ENCODE results near the gene TBRG4.

Gene TBRG4

GRCh38 chr7:45140827-45141226 lies 29.3 kb upstream of the TBRG4 start:
- no peak for DNase-seq

GRCh38 chr7:45138433-45139267 lies 27.2 kb upstream of the TBRG4 start:
- DNase-seq = no peak

- DNase-seq = peak; percentile 52
Measured at GRCh38 chr7:45136106-45137060, 24.9 kb upstream of the TBRG4 start.

GRCh38 chr7:45133877-45134276 lies 22.4 kb upstream of the TBRG4 start:
- no peak for DNase-seq

- no peak for DNase-seq
Measured at GRCh38 chr7:45133352-45133751, 21.9 kb upstream of the TBRG4 start.

- no peak for DNase-seq
Measured at GRCh38 chr7:45132708-45133320, 21.3 kb upstream of the TBRG4 start.

- no peak for DNase-seq
Measured at GRCh38 chr7:45131891-45132290, 20.4 kb upstream of the TBRG4 start.

- DNase-seq = no peak
Measured at GRCh38 chr7:45130910-45131309, 19.4 kb upstream of the TBRG4 start.

- no peak for DNase-seq
Measured at GRCh38 chr7:45129906-45130305, 18.4 kb upstream of the TBRG4 start.

GRCh38 chr7:45129181-45129800 lies 17.8 kb upstream of the TBRG4 start:
- no peak for DNase-seq

GRCh38 chr7:45126920-45127319 lies 15.4 kb upstream of the TBRG4 start:
- no peak for DNase-seq

- no peak for DNase-seq
Measured at GRCh38 chr7:45126201-45126600, 14.7 kb upstream of the TBRG4 start.

GRCh38 chr7:45125193-45125904 lies 13.9 kb upstream of the TBRG4 start:
- DNase-seq = no peak

- DNase-seq = no peak
Measured at GRCh38 chr7:45123913-45124710, 12.6 kb upstream of the TBRG4 start.

- DNase-seq = no peak
Measured at GRCh38 chr7:45122975-45123860, 11.7 kb upstream of the TBRG4 start.

GRCh38 chr7:45119550-45119949 lies 8.1 kb upstream of the TBRG4 start:
- no peak for DNase-seq

GRCh38 chr7:45118889-45119331 lies 7.4 kb upstream of the TBRG4 start:
- no peak for DNase-seq

- no peak for DNase-seq
Measured at GRCh38 chr7:45118292-45118691, 6.8 kb upstream of the TBRG4 start.

GRCh38 chr7:45117582-45117981 lies 6.1 kb upstream of the TBRG4 start:
- no peak for DNase-seq

GRCh38 chr7:45116048-45116447 lies 4.6 kb upstream of the TBRG4 start:
- no peak for DNase-seq
